Suppressor macrophage treated with lipopolysaccharide for 4 hours (primary cell): ENCODE results near the gene AP1S1.
"Not testable (repeated sequence)": the region's sequence is repeated elsewhere in the genome, so short reads cannot be mapped to it uniquely, and the experiment has no call there.

Source experiments
- DNase-seq: peaks from one replicate; pipeline ENCODE4 v3.0.0-alpha.2; 2020

The AP1S1 gene

DNA sequence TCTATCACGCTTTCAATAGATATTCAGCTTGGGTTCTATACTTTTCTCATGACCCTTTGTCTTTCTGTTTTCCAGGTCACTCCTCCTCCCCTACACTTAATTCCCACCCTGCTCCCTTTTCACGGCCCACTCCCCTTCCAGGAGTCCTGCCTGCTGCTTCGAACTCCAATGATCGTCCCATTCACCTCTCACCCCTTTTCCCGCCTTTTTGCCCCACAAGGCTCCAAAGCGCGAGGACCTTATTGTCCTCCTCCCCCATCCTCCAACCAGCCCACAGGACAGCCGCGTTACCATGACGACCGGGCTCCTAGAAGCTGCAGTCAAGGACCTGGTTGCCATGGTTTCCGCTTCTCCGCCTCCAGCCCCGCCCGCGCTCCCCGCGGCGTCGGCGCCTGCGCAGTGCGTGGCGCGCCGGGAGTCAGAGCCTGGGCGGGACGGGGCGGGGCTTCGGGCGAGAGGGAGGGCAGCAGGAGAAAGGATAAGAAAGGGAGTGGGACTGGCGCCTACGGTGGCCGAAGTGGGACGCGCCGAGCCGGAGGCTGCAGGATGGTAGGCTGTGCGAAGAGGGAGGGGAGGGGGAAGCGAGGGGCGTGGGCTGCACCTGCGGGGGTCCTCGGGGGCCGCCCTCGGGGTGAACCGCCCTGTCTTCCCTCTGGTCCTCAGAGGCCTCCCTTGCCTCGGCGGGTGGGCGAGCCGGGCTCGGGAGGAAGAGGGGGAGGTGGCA, at the start of gene AP1S1:
TSS of gene AP1S1 (plus strand) at position 508 of the 724 bp plus-strand sequence. CDS start at position 547, 39 bp downstream.
- peak; percentile 93 for DNase-seq

DNA sequence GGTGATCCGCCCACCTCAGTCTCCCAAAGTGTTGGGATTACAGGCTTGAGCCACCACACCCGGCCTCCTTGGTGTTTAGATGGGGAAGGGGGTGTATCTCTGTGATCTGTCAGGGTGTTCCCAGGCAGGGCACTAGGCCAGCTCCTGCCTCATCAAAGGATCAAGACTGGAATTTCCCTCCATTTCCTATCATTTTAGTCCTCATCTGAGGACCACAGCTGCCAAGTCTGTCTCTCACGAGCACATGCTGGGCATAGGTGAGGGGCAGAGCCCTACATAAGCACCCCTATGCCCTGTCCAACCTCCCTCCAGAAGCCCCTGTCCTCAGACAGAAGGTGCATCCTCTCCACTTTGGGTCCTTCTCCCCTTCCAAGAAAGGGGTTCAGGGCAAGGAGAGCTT, 49.5 kb upstream of the AP1S1 start:
- no peak for DNase-seq

DNA sequence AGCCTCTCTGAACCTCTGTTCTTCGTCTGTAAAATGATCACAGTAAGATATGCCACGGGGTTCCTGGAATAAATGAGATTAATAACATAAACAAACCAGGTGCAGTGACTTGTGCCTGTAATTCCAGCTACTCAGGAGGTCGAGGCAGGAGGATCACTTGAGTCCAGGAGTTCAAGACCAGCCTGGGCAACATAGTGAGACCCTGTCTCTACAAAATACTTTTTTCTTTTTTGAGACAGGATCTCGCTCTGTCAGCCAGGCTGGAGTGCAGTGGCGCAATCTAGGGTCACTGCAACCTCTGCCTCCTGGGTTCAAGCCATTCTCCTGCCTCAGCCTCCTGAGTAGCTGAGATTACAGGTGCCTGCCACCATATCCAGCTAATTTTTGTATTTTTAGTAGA, 49.0 kb upstream of the AP1S1 start:
- not testable (repeated sequence) for DNase-seq

- DNase-seq: no peak
Measured at GRCh38 chr7:101106386-101106785, 47.9 kb upstream of the AP1S1 start.

- peak; percentile 83 for DNase-seq
Measured at GRCh38 chr7:101108330-101108857, 45.9 kb upstream of the AP1S1 start.

DNA sequence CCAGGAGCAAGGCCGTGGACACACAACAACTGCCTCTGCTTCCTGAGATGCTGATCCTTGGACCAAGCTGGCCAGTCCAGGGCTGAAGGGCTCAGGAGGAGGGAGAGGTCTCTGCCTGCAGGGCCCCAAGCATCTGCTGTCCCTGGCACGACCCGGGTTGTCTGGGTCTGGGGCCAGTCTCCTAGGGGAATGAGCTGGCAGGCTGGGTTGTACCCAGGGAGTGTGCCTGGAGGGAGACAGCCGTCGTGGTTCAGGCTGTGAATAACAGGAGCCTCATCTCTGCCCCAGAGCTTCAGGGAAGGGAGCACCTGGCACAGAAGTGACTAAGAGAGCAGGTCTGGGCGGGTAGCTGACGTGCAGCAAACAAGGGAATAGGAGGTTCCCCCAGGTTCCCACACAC, 45.3 kb upstream of the AP1S1 start:
- DNase-seq: no peak

GRCh38 chr7:101109368-101109767, 44.9 kb upstream of the AP1S1 start:
- no peak for DNase-seq

- no peak for DNase-seq
Measured at GRCh38 chr7:101111261-101111660, 43.0 kb upstream of the AP1S1 start.

- DNase-seq: no peak
Measured at GRCh38 chr7:101112233-101112632, 42.0 kb upstream of the AP1S1 start.

DNA sequence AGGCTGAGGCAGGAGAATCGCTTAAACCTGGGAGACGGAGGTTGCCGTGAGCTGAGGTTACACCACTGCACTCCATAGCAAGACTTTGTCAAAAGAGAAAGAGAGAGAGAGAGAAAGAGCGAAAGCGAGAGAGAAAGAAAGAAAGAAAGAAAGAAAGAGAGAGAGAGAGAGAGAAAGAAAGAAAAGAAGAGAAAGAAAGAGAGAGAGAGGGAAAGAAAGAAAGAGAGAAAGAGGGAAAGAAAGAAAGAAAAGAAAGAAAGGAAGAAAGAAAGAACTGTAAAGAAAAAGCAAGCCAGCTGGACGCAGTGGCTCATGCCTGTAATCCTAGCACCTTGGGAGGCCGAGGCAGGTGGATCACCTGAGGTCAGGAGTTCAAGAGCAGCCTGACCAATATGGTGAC, 41.1 kb upstream of the AP1S1 start:
- DNase-seq: not testable (repeated sequence)

DNA sequence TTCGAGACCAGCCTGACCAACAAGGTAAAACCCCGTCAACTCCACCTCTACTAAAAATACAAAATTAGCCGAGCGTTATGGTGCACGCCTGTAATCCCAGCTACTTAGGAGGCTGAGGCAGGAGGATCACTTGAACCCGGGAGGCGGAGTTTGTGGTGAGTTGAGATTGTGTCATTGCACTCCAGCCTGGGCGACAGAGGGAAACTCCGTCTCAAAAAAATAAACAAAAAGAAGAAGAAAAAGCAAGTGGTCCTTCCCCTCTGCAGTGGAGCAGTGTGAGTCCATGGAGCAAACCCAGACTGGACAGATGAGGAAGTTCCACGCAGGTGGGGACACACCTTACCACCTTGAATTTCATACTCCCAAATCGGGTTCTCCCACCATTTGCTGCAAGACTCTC, 40.4 kb upstream of the AP1S1 start:
- no peak for DNase-seq

- DNase-seq: no peak
Measured at GRCh38 chr7:101114492-101114891, 39.8 kb upstream of the AP1S1 start.

DNA sequence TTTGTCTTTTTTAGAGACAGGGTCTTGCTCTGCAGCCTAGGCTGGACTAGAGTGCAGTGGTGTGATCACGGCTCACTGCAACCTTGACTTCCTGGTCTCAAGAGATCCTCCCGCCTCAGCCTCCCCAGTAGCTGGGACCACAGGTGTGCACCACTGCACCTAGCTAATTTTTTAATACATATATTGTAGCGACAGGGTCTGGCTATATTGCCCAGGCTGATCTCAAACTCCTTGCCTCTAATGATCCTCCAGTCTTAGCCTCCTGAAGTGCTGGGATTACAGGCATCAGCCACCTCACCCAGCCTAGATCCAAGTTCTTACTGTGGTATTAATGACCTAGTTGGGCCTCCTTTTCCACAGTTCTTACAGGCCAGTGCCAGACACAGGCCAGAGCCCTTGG, 39.1 kb upstream of the AP1S1 start:
- no peak for DNase-seq

- no peak for DNase-seq
Measured at GRCh38 chr7:101116898-101117297, 37.4 kb upstream of the AP1S1 start.

DNA sequence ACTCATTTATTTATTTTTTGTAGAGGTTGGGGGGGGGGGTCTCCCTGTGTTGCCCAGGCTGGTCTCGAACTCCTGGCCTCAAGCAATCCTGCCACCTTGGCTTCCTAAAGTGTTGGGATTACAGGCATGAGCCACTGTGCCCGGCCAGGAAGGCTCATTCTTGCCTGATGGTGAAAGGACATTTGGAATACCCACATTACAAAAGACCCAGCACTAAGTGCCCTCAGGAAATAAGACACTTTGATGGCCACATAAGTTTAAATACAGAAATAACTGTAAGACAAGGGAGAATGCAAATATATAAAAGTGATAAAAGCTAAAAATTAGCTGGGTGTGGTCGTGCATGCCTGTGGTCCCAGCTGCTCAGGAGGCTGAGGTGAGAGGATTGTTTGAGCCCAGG, 35.4 kb upstream of the AP1S1 start:
- DNase-seq: no peak

- no peak for DNase-seq
Measured at GRCh38 chr7:101119876-101120275, 34.4 kb upstream of the AP1S1 start.

DNA sequence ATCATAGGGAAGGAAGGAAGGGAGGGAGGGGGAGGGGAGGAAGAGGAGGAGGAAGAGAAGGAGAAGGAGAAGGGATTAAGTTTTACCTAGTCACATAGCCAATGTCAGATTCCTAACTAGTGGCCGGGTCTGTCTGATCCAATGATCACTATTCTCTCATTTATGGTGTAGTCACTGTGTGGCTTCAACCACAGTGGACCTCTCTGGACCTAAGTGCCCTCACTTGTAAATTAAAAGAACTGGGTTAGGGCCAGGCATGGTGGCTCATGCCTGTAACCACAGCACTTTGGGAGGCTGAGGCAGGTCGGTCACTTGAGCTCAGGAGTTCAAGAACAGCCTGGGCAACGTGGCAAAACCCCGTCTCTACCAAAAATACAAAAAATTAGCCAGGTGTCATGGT, 34.0 kb upstream of the AP1S1 start:
- no peak for DNase-seq

DNA sequence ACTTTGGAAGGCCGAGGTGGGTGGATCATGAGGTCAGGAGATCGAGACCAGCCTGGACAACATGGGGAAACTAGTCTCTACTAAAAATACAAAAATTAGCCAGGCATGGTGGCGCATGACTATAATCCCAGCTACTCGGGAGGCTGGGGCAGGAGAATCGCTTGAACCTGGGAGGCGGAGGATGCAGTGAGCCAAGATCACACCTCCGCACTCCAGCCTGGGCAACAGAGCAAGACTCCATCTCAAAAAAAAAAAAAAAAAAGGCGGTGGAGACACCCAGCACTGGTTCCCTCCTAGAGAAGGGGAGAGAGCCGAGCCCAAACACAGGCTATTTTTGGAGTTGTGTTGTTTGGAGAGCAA, 32.7 kb upstream of the AP1S1 start:
- DNase-seq: not testable (repeated sequence)

- peak; percentile 75 for DNase-seq
Measured at GRCh38 chr7:101121991-101122932, 32.0 kb upstream of the AP1S1 start.

- DNase-seq: no peak
Measured at GRCh38 chr7:101122933-101123702, 31.2 kb upstream of the AP1S1 start.

DNA sequence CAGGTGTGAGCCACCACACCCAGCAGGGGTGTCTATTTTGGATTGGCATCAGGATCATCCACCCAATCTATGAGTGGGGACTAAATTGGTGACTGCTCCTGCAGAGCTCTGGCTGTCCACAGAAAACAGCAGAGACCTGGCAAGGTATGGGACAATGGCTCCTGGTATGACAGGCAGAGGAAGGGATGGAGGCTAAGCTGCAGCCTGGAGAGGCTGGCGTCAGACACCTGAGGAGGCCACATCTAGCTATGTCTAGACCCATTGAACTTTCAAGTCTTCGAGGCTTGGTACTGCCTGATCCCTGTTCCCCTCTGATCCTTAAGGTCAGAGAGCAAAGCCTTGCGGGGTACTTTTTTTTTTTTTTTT, 30.6 kb upstream of the AP1S1 start:
- DNase-seq: no peak

- peak; percentile 41 for DNase-seq
Measured at GRCh38 chr7:101124376-101125056, 29.8 kb upstream of the AP1S1 start.
